Measurements from ENCODE around the gene CLTB.

DNA sequence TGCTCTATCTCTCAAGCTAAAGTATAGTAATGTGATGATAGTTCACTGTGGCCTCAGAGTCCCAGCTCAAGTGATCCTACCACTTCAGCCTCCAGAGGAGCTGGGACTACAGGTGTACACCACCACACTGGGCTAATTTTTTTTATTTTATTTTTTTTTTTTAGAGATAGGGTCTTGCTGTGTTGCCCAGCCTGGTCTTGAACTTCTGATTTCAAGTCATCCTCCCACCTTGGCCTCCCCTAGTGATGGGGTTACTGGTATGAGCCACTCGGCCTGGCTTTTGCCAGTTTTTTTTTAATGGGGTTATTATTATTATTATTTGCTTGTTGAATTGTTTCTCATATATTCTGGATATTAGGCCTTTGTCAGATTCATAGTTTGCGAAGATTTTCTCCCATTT, 45.0 kb upstream of the CLTB start:
- TF ChIP-seq, protein P1, sequence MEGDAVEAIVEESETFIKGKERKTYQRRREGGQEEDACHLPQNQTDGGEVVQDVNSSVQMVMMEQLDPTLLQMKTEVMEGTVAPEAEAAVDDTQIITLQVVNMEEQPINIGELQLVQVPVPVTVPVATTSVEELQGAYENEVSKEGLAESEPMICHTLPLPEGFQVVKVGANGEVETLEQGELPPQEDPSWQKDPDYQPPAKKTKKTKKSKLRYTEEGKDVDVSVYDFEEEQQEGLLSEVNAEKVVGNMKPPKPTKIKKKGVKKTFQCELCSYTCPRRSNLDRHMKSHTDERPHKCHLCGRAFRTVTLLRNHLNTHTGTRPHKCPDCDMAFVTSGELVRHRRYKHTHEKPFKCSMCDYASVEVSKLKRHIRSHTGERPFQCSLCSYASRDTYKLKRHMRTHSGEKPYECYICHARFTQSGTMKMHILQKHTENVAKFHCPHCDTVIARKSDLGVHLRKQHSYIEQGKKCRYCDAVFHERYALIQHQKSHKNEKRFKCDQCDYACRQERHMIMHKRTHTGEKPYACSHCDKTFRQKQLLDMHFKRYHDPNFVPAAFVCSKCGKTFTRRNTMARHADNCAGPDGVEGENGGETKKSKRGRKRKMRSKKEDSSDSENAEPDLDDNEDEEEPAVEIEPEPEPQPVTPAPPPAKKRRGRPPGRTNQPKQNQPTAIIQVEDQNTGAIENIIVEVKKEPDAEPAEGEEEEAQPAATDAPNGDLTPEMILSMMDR (IDR thresholded peaks at IDR 0.05 in 4 of 5, conservative IDR thresholded peaks at IDR 0.05 in 1 of 5), result no peak
- no peak for TF ChIP-seq POLR2A (IDR thresholded peaks at IDR 0.05)

Measured in gastrocnemius medialis (tissue), 4 donors.